ENCODE results near the gene UBE2V1. TPM values are rescaled to one million over a fixed set of nuclear protein-coding genes. Genes with fewer than 3 reads are reported as not detected.
A peak's percentile ranks its signal among the peaks of the same experiment; 100 is the strongest.

UBE2V1 gene
- total RNA-seq, 2 experiments from 2014 or later, result 115 to 140 TPM

- Histone ChIP-seq H3K27me3 (ENCODE audit: control insufficient read depth in 1 of 2, insufficient read depth in 2 of 2, low read length in 2 of 2) (no peaks in the 10 kb centered on the region), H3K27ac (ENCODE audit: low read depth in 1 of 2, low read length in 2 of 2) (no peak overlapping the region), H3K9me3 (ENCODE audit: control insufficient read depth in 1 of 2, insufficient read depth in 1 of 2, low read length in 2 of 2) (no peaks in the 10 kb centered on the region), H3K36me3 (ENCODE audit: insufficient read depth, low read length) (peaks cover 44% of the 10 kb centered on the region), H3K4me3 (ENCODE audit: low read length) (no peak overlapping the region), H3K4me1 (ENCODE audit: insufficient read depth, low read length) (peaks cover 29% of the 10 kb centered on the region)
- intact Hi-C loops (cut with DNase I, micrococcal nuclease), result no loop called here
- DNase-seq (no peak), ATAC-seq (ENCODE audit: poor library complexity) (no peak)
- Mint-ChIP-seq H3K4me3 (no peak overlapping the region), H3K27ac (peak overlapping the region; percentile 57), H3K27me3 (no peaks in the 10 kb centered on the region), H3K4me1 (ENCODE audit: low read depth) (peaks cover 54% of the 10 kb centered on the region), H3K9me3 (no peaks in the 10 kb centered on the region), H3K36me3 (ENCODE audit: low read depth) (peaks cover 54% of the 10 kb centered on the region)
- ChIA-PET CTCF (interaction anchor here (0.7 to 1.2 kb wide), 3 partner anchors 10 to 28 kb away, joined by 3 to 5 read pairs (median 3); no protein-coding TSS in a partner anchor), POLR2A (interaction anchor here (0.7 to 2.2 kb wide), 3 partner anchors 14 to 60 kb away, joined by 3 to 6 read pairs (median 5); no protein-coding TSS in a partner anchor)
- no peak for TF ChIP-seq CTCF (IDR thresholded peaks at IDR 0.05)
Measured at GRCh38 chr20:50099565-50099991, 13.4 kb downstream of the UBE2V1 start.

- ChIA-PET POLR2A (interaction anchor here (2.2 kb wide), 1 partner anchor 16 kb away, joined by 5 read pairs; no protein-coding TSS in a partner anchor), CTCF (interaction anchor here (1.2 kb wide), 1 partner anchor 14 kb away, joined by 5 read pairs; no protein-coding TSS in a partner anchor)
- Histone ChIP-seq H3K36me3 (ENCODE audit: insufficient read depth, low read length) (peaks cover 49% of the 10 kb centered on the region), H3K27ac (ENCODE audit: low read depth in 1 of 2, low read length in 2 of 2) (no peak overlapping the region), H3K4me1 (ENCODE audit: insufficient read depth, low read length) (peaks cover 29% of the 10 kb centered on the region), H3K9me3 (ENCODE audit: control insufficient read depth in 1 of 2, insufficient read depth in 1 of 2, low read length in 2 of 2) (no peaks in the 10 kb centered on the region), H3K4me3 (ENCODE audit: low read length) (no peak overlapping the region), H3K27me3 (ENCODE audit: control insufficient read depth in 1 of 2, insufficient read depth in 2 of 2, low read length in 2 of 2) (no peaks in the 10 kb centered on the region)
- DNase-seq (no peak), ATAC-seq (ENCODE audit: poor library complexity) (no peak)
- H3K4me3 Mint-ChIP-seq, result no peak overlapping the region
- H3K27me3 Mint-ChIP-seq, result no peaks in the 10 kb centered on the region
- H3K27ac Mint-ChIP-seq, result peak overlapping the region; percentile 57
- peaks cover 54% of the 10 kb centered on the region for H3K4me1 Mint-ChIP-seq (ENCODE audit: low read depth)
- H3K36me3 Mint-ChIP-seq (ENCODE audit: low read depth), result peaks cover 58% of the 10 kb centered on the region
- intact Hi-C loops (cut with DNase I, micrococcal nuclease), result no loop called here
- H3K9me3 Mint-ChIP-seq, result no peaks in the 10 kb centered on the region
- no peak for TF ChIP-seq CTCF (IDR thresholded peaks at IDR 0.05)
Measured at GRCh38 chr20:50099113-50099512, 13.8 kb downstream of the UBE2V1 start.

GRCh38 chr20:50098259-50098658 lies 14.7 kb downstream of the UBE2V1 start:
- H3K9me3 ChIP-seq (ENCODE audit: control insufficient read depth in 1 of 2, insufficient read depth in 1 of 2, low read length in 2 of 2), result no peaks in the 10 kb centered on the region
- ATAC-seq (ENCODE audit: poor library complexity) (no peak), DNase-seq (no peak)
- Mint-ChIP-seq H3K27ac (peak overlapping the region; percentile 18), H3K27me3 (no peaks in the 10 kb centered on the region), H3K36me3 (ENCODE audit: low read depth) (peaks cover 62% of the 10 kb centered on the region), H3K4me1 (ENCODE audit: low read depth) (peaks cover 52% of the 10 kb centered on the region), H3K9me3 (no peaks in the 10 kb centered on the region), H3K4me3 (no peak overlapping the region)
- ChIA-PET POLR2A (interaction anchor here (1.0 to 2.2 kb wide), 3 partner anchors 8 to 17 kb away, joined by 3 to 6 read pairs (median 5); no protein-coding TSS in a partner anchor), CTCF (interaction anchor here (1.0 to 1.2 kb wide), 2 partner anchors 13 to 119 kb away, joined by 3 read pairs; no protein-coding TSS in a partner anchor)
- H3K27ac ChIP-seq (ENCODE audit: low read depth in 1 of 2, low read length in 2 of 2), result no peak overlapping the region
- H3K4me3 ChIP-seq (ENCODE audit: low read length), result no peak overlapping the region
- intact Hi-C loops (cut with DNase I, micrococcal nuclease), result no loop called here
- H3K4me1 ChIP-seq (ENCODE audit: insufficient read depth, low read length), result peaks cover 22% of the 10 kb centered on the region
- peaks cover 53% of the 10 kb centered on the region for H3K36me3 ChIP-seq (ENCODE audit: insufficient read depth, low read length)
- TF ChIP-seq CTCF (IDR thresholded peaks at IDR 0.05), result no peak
- no peaks in the 10 kb centered on the region for H3K27me3 ChIP-seq (ENCODE audit: control insufficient read depth in 1 of 2, insufficient read depth in 2 of 2, low read length in 2 of 2)

Data from CD4-positive, alpha-beta T cell (primary cell).